ENCODE measurements around the gene GBX2.

GBX2 gene

DNA sequence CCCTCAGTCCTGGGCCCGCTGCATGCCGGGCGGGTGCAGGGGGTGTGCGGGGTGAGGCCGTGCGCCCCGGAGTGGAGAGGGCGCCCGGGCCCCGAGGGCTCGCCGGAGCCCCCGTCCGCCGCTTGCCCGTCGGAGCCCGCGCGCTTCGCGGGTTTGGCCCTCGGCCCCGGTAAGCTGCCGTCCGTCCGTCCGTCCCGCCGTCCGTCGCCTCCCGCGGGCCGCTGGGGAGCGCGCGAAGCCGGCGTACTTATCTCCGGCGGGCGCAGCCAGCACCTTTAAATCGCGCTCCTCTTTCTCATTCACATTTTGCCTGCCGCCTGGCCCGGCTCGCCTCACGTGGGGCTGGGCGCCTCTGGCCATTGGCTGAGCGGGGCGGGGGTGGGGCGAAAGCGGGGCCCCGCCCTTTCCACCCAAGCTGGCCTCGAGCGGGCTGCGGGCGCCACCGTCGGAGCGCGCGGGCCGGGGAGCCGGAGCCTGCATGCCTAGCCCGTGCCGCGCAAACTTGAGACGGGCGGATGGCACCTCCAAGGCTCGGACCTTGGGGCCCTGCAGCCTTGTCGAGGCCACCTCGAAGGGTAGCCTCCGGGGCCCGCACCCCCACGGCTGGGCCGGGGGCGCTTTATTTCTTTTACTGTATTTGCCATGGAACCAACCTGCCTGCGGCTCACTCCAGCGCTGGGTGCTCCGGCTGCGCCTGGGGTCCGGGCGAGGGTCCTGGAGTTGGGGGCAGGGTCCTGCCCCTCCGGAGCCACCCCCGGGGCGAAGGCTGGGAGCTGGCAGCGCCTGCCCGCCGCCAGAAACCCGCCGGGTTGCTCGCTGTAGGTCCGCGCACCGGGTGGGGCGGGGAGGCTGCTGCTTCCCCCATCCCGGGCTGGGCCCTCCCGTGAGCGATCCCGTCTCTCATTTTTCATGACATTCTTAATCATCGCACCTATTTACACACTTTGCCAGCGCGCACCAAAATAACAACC is at the start of gene GBX2:
TSS of gene GBX2 (minus strand) at position 277 of the 971 bp plus-strand sequence. CDS start 415 bp downstream, outside the sequence.
- no peak for DNase-seq (ENCODE audit: extremely low spot score)
- TF ChIP-seq, protein P1, sequence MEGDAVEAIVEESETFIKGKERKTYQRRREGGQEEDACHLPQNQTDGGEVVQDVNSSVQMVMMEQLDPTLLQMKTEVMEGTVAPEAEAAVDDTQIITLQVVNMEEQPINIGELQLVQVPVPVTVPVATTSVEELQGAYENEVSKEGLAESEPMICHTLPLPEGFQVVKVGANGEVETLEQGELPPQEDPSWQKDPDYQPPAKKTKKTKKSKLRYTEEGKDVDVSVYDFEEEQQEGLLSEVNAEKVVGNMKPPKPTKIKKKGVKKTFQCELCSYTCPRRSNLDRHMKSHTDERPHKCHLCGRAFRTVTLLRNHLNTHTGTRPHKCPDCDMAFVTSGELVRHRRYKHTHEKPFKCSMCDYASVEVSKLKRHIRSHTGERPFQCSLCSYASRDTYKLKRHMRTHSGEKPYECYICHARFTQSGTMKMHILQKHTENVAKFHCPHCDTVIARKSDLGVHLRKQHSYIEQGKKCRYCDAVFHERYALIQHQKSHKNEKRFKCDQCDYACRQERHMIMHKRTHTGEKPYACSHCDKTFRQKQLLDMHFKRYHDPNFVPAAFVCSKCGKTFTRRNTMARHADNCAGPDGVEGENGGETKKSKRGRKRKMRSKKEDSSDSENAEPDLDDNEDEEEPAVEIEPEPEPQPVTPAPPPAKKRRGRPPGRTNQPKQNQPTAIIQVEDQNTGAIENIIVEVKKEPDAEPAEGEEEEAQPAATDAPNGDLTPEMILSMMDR (IDR thresholded peaks at IDR 0.05; ENCODE audit: control extremely low read depth, extremely low read depth, low read depth, missing control alignments) = no peak
- CTCF ChIA-PET = interaction anchor here (3.9 kb wide), 1 partner anchor 388 kb away, joined by 16 read pairs; no protein-coding TSS in a partner anchor
- POLR2A ChIA-PET = no interaction called here

DNA sequence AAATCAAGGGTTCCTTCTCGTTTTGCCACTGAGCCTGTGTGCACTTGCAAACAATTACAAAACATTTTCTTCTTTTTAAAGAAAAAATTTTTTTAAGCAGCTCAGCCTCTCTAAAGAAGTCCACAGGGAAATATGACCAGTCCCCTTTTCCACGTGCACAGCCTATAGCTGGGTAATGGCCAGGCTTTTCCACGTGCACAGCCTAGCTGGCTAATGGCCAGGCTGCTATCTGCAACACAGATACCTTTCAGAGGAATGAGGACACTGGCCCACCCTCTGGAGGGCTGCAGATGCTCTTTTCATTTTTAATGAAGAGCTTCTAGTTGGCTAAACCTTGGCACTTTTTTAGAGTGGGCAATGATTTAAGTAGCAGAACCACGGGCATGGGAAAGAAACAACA is 49.7 kb upstream of the GBX2 start:
- TF ChIP-seq, protein P1 (IDR thresholded peaks at IDR 0.05; ENCODE audit: control extremely low read depth, extremely low read depth, low read depth, missing control alignments) = no peak
- POLR2A ChIA-PET = no interaction called here
- CTCF ChIA-PET = no interaction called here
- no peak for DNase-seq (ENCODE audit: extremely low spot score)

DNA sequence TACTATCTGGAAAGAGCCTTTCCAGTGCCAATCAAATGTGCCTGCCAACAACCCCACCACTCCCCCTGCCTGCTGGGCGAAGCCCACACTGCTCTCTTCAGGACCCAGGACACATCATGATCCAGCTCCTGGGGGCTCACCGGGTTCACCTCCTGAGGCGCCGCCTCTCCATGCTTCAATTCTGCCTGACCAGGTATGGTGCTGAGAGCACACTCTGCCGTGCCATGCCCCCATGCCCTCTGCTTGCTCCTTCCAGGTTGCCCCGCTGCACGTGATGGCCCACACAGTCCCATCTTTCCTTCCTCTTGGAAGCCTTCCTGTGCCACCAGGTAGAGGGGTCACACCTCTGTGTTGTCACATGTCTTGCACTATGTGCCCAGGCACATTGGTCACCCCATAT is 48.5 kb upstream of the GBX2 start:
- CTCF ChIA-PET = no interaction called here
- DNase-seq (ENCODE audit: extremely low spot score) = no peak
- POLR2A ChIA-PET = no interaction called here
- TF ChIP-seq, protein P1 (IDR thresholded peaks at IDR 0.05; ENCODE audit: control extremely low read depth, extremely low read depth, low read depth, missing control alignments) = no peak

DNA sequence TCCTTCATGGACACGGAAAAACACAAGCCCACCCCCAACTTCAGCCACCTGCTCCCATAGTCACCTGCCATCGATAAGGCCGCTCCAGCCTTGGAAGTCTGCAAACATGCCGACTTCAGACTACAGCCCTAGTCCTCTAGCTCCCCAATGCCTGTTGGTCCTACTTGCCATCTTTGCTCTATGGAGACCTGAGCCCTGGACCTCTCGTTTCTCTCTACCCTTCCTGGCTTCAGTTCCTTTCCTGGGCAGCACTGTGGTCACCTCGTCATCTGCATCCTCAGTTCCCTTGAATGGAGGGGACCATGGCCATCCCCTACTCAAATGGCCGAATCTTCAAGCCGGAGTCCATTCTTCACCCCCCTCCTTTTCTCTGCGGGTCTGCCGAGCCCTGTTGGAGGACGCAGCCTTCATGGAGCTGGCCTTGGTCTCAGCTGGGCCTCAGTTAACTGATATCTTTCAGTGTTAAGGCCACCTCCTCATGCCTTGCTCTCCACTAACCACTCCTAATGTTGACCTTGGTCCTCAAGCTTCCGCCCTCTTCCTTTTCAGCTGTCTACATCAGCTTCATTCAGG is 47.7 kb upstream of the GBX2 start:
- DNase-seq (ENCODE audit: extremely low spot score) = no peak
- ChIA-PET POLR2A (no interaction called here), CTCF (no interaction called here)
- TF ChIP-seq, protein P1 (IDR thresholded peaks at IDR 0.05; ENCODE audit: control extremely low read depth, extremely low read depth, low read depth, missing control alignments) = no peak

DNA sequence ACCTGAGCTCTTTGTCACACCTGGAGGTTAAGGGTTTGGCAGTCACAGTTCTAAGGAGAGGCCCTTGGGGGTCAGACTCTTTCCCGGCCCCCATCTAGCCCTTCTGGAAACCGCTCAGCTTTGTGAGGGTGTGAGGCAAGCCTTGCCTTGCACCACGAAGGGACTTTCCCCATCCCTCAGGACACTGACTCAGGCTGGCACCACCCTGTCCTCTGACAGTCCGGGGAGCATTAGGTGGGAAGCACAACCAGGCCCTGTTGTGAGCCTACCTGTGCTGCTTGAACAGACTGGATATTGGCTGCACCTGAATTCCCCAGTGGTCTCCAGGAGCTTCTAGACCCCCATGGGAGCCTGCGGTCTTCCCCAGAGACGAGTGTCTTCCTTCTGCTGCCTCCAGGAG is 47.0 kb upstream of the GBX2 start:
- TF ChIP-seq, protein P1 (IDR thresholded peaks at IDR 0.05; ENCODE audit: control extremely low read depth, extremely low read depth, low read depth, missing control alignments) = no peak
- CTCF ChIA-PET = no interaction called here
- POLR2A ChIA-PET = no interaction called here
- no peak for DNase-seq (ENCODE audit: extremely low spot score)

DNA sequence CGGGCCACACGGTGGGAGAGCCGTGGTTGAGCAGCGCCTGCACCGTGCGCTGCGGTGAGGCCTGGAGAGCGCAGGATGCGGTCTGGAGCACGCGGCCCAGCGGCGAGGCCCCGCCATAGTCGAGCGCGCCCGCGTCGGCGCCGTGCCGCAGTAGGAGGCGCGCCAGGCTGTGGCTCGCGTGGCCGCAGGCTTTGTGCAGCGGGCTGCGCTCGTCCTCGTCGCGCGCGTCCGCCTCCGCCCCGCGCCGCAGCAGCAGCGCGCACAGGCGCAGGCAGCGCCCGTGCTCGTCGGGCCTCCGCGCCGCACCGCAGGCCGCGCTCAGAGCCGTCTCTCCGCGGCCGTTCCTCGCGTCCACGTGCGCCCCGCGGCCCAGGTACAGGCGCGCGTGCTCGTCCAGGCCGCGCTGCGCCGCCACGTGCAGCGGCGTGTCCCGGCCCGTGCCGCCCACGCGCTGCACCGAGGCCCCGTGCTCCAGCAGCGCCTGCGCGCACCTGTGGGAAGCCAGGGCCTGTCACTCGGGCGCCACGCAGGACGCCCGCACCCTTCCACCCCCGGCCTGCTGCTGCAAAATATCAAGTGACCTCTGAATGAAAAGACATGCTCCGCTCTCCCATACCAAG is 46.3 kb upstream of the GBX2 start:
- TF ChIP-seq, protein P1 (IDR thresholded peaks at IDR 0.05; ENCODE audit: control extremely low read depth, extremely low read depth, low read depth, missing control alignments) = no peak
- POLR2A ChIA-PET = no interaction called here
- no peak for DNase-seq (ENCODE audit: extremely low spot score)
- CTCF ChIA-PET = no interaction called here
